Stimulated activated CD4-positive, alpha-beta T cell treated with anti-CD3 and anti-CD28 coated beads, Interleukin-4, amount 100 ng/mL, for 4 hours (primary cell): ENCODE measurements around the gene SMIM24.
"Not testable (repeated sequence)": the region's sequence is repeated elsewhere in the genome, so short reads cannot be mapped to it uniquely, and the experiment has no call there.

Experiments used
- DNase-seq, 2 experiments: peaks; one replicate each; pipeline ENCODE4 v3.0.0-alpha.2; 2020

The SMIM24 gene

GRCh38 chr19:3513229-3514140, 33.2 kb upstream of the SMIM24 start:
- DNase-seq: no peak

DNA sequence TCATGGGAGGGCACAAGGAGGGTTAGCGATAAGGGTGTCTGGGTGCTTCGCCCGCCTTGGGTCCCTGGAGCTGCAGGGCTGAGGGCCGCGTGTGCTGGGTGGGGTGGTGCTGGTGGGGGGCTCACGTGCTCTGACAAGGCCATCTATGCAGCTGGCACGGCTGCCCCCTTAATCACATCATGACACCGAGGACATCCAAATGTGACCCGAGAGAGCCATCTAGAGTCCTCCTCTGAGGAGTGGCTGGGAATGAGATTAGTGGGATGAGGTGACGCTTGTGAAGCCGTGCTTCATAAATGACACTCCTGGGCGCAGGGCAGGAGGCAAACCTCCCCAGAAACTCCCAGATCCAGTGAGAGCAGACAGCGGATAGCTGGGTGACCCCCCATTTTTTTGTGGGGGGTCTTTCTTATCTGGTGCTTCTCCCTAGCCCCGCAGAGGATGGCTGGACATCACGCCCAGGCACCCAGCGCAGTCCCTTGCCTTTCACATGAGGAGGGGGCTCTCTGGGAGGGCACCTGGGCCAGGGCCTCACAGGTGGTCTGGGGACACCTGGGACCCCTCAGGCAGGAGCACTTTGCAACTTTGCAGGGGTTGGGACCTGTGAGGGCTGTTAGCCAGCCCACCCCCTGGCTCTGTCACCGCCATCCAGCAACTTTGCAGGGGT, 32.4 kb upstream of the SMIM24 start:
- DNase-seq: no peak

DNA sequence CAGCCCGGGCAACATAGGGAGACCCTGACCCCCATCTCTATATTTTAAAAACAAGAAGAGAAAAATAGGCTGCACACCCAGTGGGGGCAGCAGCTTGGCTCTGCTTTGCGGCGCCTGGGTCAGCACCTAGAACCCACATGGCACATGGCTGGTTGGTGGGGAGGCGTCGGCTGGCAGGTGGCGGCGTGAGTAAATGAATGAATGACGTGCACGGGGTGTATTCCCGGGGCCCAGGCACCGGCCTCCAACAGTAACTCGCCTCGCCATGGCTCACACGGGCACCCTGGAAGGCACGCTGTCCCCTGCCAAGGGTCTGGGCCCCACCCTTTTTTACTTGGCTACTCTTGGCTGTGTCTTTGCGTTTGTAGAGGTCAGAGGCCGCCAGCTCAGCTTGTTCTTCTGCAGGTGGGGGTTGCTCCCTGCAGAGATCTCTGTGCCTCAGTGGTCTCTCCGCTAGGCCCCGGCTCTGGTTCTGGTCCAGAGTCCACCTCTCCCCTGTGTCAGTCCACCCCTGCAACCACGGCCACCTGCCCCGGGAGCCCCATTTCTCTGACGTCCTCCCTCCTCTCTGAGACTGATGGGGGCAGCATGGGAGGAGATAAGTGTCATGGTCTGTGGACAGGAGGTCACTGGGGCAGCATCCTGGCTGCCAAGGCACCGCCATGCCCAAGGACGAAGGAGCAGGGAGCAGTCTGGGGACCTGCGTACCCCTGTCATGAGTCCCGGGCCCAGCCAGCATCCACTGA, 31.4 kb upstream of the SMIM24 start:
- DNase-seq: no peak

GRCh38 chr19:3510727-3511126, 30.4 kb upstream of the SMIM24 start:
- DNase-seq: no peak

DNA sequence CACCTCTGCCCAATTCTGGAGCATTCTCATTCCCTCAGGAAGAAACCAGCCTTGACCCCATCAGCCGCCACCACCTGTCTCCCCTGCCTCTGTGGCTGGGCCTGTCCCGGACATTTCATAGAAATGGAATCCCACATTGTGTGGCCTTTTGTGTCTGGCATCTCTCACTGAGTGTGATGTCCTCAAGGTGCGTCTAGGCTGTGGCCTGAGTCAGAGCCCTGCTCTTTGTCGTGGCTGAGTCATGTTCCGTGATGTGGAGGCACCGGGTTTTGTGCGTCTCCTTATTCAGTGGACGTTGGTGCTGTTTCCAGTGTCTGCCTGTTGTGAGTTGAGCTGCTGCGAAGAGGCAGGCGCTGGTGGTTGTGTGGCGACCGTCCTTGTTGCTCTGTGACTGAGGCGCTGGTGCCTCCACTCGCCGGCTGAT, 29.3 kb upstream of the SMIM24 start:
- no peak for DNase-seq

DNA sequence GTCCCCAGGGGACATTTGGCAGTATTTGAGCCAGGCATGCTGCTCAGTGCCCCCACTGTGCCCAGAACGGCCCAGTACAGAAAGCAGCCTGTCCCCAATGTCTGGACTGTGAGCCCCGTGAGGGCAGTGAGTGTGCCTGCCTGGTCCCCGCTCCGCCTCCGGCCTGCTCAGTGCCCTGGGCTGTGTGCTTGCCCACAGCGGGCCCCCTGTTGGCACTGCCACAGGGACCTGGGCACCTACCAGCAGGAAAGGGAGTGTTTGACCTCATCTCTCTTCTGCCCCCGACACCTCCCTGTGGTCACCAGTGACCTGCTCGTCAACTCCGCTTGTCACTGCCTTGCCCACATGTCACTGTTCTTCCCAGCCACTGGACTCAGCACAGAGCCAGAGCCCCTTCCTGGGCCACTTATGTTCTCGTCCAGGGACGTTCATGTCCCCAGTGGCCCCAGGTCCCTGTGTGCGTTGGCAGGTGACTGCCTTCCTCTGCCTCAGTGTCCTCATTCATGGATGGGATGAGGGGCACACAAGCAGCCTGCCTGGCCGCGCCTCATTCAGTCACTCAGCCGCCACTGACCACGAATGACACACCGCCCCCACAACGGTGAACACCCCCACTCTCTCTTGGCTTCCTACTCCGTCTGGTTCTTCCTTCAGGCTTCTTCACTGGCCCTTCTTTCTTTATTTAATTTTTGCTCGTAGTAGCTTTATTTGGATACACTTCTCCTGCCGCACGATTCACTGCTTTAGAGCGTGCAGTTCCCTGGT, 28.6 kb upstream of the SMIM24 start:
- no peak for DNase-seq

DNA sequence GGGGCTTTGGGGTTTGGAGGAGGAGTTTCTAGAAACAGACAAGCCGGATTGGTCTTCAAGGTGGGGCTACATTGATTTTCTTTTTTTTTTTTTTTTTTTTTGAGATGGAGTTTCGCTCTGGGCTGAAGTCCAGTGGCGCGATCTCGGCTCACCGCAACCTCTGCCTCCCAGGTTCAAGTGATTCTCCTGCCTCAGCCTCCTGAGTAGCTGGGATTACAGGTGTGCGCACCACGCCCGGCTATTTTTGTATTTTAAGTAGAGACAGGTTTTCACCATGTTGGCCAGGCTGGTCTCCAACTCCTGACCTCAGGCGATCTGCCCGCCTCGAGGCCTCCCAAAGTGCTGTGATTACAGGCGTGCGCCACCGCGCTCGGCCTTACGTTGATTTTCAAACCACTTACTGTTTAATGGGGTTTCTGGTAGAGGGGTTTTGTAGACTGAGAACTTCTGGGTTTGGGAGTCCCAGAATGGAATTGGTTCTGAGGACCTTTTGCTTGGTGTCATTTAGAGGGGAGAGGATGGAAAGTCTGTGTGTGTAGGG, 27.9 kb upstream of the SMIM24 start:
- not testable (repeated sequence) for DNase-seq

- peak; percentile 38 to 47 for DNase-seq
These were observed 27.2 kb upstream of the SMIM24 start for GRCh38 chr19:3507371-3508120.

DNA sequence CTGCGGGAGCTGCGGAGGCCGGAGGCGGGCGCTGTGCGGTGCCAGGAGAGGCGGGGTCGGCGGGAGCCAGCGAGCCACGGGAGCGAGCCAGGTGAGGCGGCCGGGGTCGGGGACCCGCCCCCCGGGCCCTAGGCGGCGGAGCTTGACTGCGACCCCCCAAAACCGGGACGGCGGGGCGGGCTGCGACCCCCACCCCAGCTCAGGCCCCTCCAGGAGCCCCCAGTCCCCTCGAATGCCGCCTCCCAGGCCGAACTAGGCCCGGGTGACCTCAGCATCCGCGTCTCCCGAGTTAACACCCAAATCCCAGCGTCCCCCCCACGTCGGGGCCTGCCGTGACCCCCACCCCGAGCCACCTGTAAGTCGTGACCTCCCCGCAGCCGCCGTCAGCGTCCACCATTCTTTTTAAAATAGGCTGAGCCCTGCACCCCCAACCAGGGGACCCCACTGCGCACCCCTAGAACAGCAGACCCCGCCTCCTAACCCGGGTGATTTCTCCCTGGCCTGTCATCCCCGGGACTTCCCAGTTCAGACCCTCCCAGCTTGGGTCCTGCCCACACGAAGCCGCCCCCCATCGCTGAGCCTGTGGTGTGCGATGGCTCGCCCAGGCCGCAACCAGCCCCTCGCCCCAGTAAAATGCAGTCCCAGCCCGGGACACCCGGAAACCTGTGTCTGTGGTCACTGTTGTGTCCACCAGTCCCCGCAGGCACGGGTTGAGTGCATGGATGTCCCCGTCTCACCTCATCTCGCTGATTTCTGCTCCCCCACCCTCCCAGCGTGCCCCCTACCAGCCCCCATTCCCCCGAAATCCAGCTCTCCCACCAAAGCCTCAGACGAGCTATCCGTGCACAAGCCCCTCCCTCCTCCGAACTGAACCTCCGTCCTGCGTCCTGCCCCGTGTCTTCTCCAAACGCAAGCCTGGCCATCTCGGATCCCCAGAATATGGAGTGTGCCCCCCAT, 26.3 kb upstream of the SMIM24 start:
- DNase-seq: peak in 1 of 2 experiments; percentile 16

GRCh38 chr19:3505598-3506383, 25.5 kb upstream of the SMIM24 start, which contains the start of gene FZR1:
TSS of gene FZR1 (plus strand) at chr19:3506311. CDS start at chr19:3522990, 16,679 bp downstream.
- DNase-seq: peak; percentile 99

- no peak for DNase-seq
These were observed 24.4 kb upstream of the SMIM24 start for GRCh38 chr19:3504735-3505134.

- DNase-seq: no peak
These were observed 22.8 kb upstream of the SMIM24 start for GRCh38 chr19:3503036-3503572.

- no peak for DNase-seq
These were observed 21.5 kb upstream of the SMIM24 start for GRCh38 chr19:3501780-3502179.

GRCh38 chr19:3500429-3501101, 20.2 kb upstream of the SMIM24 start, which contains the start of gene DOHH:
TSS of gene DOHH (minus strand) at chr19:3500674. CDS start at chr19:3496814, 3,860 bp downstream.
- DNase-seq: peak; percentile 92 to 96

DNA sequence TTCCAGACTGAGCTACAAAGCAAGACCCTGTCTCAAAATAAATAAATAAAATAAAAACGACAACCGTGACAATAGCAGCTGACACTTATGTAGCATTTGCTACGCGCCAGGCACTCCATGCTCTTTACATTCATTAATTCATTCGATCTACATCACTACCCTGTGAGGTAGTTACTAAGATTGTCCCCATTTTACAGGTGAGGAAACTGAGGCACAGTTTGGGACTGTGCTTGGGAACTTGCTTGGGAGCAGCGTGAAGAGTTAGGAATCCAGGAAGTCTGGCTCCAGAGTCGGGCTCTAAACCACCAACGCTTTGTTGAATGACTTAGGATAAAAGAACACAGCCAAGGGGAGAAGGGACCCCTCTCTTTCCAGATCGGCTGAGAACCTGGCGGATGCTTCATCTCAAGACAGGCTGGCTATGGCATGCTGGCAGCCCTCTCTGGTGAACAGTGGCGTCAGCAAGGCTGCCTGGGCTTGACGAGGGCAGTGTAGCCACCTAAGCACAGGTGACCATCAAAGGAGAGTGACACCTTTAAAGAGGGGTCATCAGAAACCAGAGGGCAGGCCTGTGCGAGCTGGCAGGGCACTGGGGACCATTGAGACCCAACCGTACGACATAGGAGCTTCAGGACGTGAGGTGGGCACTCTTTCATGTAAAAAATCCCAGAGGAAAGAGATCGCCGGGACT, 19.6 kb upstream of the SMIM24 start:
- DNase-seq: no peak

DNA sequence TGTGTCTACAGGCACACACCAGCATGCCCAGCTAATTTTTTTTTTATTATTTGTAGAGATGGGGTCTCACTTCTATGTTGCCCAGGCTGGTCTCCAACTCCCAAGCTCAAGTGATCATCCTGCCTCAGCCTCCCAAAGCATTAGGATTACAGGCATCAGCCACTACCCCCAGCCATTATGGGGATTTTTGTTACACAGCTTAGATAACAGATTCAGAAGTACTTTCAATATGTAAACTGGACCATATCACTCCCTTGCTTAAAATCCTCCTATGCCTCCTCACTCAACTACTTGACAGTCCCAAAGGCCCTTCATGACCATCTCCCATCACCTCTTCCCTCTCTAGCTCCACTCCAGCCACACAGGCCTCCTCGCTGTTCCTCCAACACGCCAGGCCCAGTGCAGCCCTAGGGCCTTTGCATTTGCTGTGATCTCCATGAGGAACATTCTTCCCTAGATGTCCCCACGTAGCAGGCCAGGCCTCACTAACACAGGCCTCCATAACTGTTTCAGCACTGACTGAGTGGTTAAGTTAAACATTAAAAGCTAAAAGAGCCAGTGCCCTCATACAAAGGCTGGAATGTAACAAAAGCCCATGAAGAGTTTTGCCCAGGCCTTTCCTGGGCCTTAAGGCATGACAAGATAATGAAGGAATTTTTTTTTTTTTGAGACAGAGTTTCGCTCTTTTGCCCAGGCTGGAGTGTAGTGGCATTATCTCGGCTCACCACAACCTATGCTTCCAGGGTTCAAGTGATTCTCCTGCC, 17.6 kb upstream of the SMIM24 start:
- DNase-seq: no peak
